GM13976 (cell line): Measurements from ENCODE around the gene ADORA2B.
"Not testable (repeated sequence)": the region's sequence is repeated elsewhere in the genome, so short reads cannot be mapped to it uniquely, and the experiment has no call there.

Experiments
- DNase-seq: peaks from one replicate; pipeline ENCODE4 v3.0.0; 2012; ENCODE audit warnings: low spot score
- CTCF ChIP-seq: IDR thresholded peaks from 2 replicates; pipeline ENCODE4 v1.5.1; 2012; ENCODE audit warnings: borderline replicate concordance, mild to moderate bottlenecking; ENCODE audit not compliant: insufficient read depth; ENCODE audit errors: extremely low read depth, missing control alignments, control extremely low read depth
- in situ Hi-C: fragments of 300-500 bp; cut with MboI; formaldehyde crosslinking; loops from one replicate; pipeline ENCODE4 v1.12.0; 2022; ENCODE audit warnings: low sequenced_read_pairs, mixed read lengths, inconsistent platforms; ENCODE audit not compliant: unreplicated experiment

The ADORA2B gene

DNA sequence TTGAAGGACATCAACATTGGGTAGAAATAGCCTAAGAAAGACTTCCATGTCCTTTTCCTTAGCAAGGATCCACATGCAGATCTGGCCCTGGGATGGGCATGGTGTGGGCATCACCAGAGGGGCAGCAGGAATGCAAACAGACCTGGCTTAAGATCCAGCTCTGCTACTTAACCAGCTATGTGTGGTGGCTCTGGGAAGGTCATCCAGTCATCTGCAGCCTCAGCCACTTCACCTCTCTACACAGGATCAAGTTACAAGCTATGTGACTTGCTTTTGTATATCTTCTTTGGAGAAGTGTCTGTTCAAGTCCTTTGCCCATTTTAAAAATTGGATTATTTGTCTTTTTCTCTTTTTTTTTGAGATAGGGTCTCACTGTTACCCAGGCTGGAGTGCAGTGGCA is 13.5 kb upstream of the ADORA2B start:
- TF ChIP-seq CTCF, result no peak
- DNase-seq, result no peak
- in situ Hi-C loops, result no loop called here

DNA sequence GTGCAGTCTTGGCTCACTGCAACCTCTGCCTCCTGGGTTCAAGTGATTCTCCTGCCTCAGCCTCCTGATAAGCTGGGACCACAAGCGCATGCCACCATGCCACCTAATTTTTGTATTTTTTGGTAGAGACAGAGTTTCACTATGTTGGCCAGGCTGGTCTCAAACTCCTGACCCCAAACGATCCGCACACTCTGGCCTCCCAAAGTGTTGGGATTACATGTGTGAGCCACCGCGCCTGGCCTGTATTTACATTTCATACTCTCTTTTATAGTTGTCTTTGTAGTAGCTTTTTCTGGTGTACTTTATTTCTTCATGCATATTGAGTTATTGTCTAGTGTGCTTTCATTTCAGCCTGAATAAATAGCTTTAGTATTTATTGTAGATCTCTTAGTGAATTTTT is 10.1 kb upstream of the ADORA2B start:
- TF ChIP-seq CTCF, result no peak
- DNase-seq, result no peak
- in situ Hi-C loops, result no loop called here

- in situ Hi-C loops, result no loop called here
- no peak for TF ChIP-seq CTCF
- no peak for DNase-seq
These were observed 9.0 kb upstream of the ADORA2B start for GRCh38 chr17:15935891-15936290.

GRCh38 chr17:15936481-15936880 is 8.4 kb upstream of the ADORA2B start:
- in situ Hi-C loops, DNase-seq: not testable (repeated sequence)

- in situ Hi-C loops, result no loop called here
- DNase-seq, result no peak
- TF ChIP-seq CTCF, result no peak
These were observed 3.1 kb upstream of the ADORA2B start for GRCh38 chr17:15941781-15942180.

GRCh38 chr17:15942207-15942833 is 2.6 kb upstream of the ADORA2B start:
- no peak for TF ChIP-seq CTCF
- in situ Hi-C loops, result no loop called here
- DNase-seq, result no peak

DNA sequence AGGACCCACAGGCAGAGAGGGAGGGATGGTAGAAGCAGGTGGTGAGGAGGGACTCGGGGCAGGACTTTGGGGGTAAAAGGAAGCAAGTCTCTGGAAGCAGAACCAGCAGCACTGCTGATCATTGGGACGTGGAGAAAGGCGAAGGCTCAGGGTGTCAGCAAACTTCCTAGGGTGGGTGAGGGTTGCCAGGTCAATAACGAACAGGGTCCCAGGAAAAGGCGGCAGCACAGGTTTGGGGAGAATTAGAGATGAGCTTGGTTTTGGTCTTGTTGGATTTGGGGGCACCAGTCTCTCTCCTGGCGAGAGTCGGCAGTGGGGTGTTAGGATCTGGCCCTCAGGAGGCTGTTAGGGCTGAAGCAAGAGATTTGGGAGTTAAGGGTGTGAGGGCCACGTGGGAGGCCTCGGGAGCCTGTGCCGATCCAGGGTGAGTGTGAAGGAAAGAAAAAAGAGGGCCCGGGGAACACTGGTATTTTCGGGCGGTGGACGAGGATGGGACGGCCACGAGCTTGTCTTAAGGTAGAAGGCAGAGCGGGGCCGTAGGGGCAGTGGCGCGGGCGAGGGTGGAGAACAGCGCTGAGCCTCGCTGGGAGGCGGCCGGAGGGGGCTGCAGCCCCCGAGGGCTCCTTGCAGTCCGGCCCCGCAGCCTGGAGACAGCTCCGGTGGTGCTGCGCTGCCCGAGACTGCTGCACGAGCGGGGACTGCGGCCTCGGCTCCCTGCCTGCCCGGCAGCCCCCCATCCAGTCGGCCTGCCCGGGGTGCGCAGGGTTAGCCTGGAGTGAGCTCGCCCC is 765 bp upstream of the ADORA2B start:
- TF ChIP-seq CTCF, result no peak
- in situ Hi-C loops, result no loop called here
- no peak for DNase-seq
